Spinal cord (tissue), 10 donors: ENCODE data around the gene TAX1BP3. TPM values are rescaled to one million over a fixed set of nuclear protein-coding genes. Genes with fewer than 3 reads are reported as not detected.

Experiments
- DNase-seq, 6 donors: peaks; one replicate each; pipeline versions ENCODE4 v3.0.0 to v3.0.0-alpha.2; 2013 to 2015; ENCODE audit warnings: low spot score in 6 of 6, low read depth in 4 of 6
- H3K27ac ChIP-seq: one replicate; pipeline ENCODE4 v1.5.1; 2013; ENCODE audit warnings: low read depth, low read length, control low read depth
- H3K27me3 ChIP-seq: one replicate; pipeline ENCODE4 v1.6.1; 2013; ENCODE audit warnings: low read length; ENCODE audit not compliant: control insufficient read depth, insufficient read depth
- H3K36me3 ChIP-seq: one replicate; pipeline ENCODE4 v1.6.1; 2013; ENCODE audit warnings: low read length; ENCODE audit not compliant: control insufficient read depth, insufficient read depth
- H3K4me1 ChIP-seq: one replicate; pipeline ENCODE4 v1.6.1; 2013; ENCODE audit warnings: low read length; ENCODE audit not compliant: control insufficient read depth, insufficient read depth
- H3K4me3 ChIP-seq: one replicate; pipeline ENCODE4 v1.5.1; 2013; ENCODE audit warnings: low read depth, low read length, control low read depth
- H3K9me3 ChIP-seq: one replicate; pipeline ENCODE4 v1.6.1; 2013; ENCODE audit warnings: low read length; ENCODE audit not compliant: control insufficient read depth, insufficient read depth
- WGBS: methylation state at CpG from one replicate; pipeline ENCODE4 v1.1.5; 2013; ENCODE audit warnings: missing lambda C conversion rate; ENCODE audit not compliant: insufficient coverage; 5-methylcytosine and 5-hydroxymethylcytosine counted together
- polyA plus RNA-seq, 2 donors: library from polyadenylated mRNA; unstranded; fragments of 120-200 nt; gene quantifications; one replicate each; pipeline ENCODE4 v1.2.1, GENCODE V29; 2013; ENCODE audit not compliant: insufficient read length in 2 of 2
- total RNA-seq, 2 donors: library from RNA; depleted of rRNA in 1 of 2; stranded (reverse); fragments of 120-200 nt in 1 of 2; fragments of >200 nt in 1 of 2; gene quantifications; one replicate each; pipeline versions ENCODE4 v1.2.3 to v1.2.4, GENCODE V29; 2013 to 2014
- donor health status: healthy.

TAX1BP3 gene
- total and polyA plus RNA-seq, 4 donors = 26.4 to 116 (median 48.7) TPM

- Histone ChIP-seq H3K4me3 (no peak overlapping the region), H3K4me1 (peaks cover 34% of the 10 kb centered on the region), H3K9me3 (no peaks in the 10 kb centered on the region), H3K27ac (no peak overlapping the region), H3K27me3 (no peaks in the 10 kb centered on the region), H3K36me3 (peaks cover 66% of the 10 kb centered on the region)
- 82% methylated on average over 9 of the region's 16 CpGs for WGBS
- no peak for DNase-seq
Measured at GRCh38 chr17:3656353-3656752, 12.0 kb downstream of the TAX1BP3 start.

- Histone ChIP-seq H3K4me1 (peaks cover 34% of the 10 kb centered on the region), H3K4me3 (no peak overlapping the region), H3K27me3 (no peaks in the 10 kb centered on the region), H3K27ac (no peak overlapping the region), H3K9me3 (no peaks in the 10 kb centered on the region), H3K36me3 (peaks cover 63% of the 10 kb centered on the region)
- WGBS = 92% methylated on average over 7 of the region's 11 CpGs
- no peak for DNase-seq
Measured at GRCh38 chr17:3655766-3656165, 12.6 kb downstream of the TAX1BP3 start.

- WGBS = 57% methylated on average over 20 of the region's 20 CpGs
- H3K9me3 ChIP-seq = no peaks in the 10 kb centered on the region
- H3K27me3 ChIP-seq = no peaks in the 10 kb centered on the region
- DNase-seq = peak in 2 of 6 donors; percentile 69 to 84
- no peak overlapping the region for H3K27ac ChIP-seq
- peaks cover 50% of the 10 kb centered on the region for H3K36me3 ChIP-seq
- H3K4me1 ChIP-seq = peaks cover 5% of the 10 kb centered on the region
- no peak overlapping the region for H3K4me3 ChIP-seq
Measured at GRCh38 chr17:3647769-3648555, 20.4 kb downstream of the TAX1BP3 start.

GRCh38 chr17:3647251-3647650 lies 21.1 kb downstream of the TAX1BP3 start:
- Histone ChIP-seq H3K4me1 (peaks cover 5% of the 10 kb centered on the region), H3K27ac (no peak overlapping the region)
- WGBS = 82% methylated on average over 12 of the region's 12 CpGs

GRCh38 chr17:3645310-3645709 lies 23.1 kb downstream of the TAX1BP3 start:
- H3K36me3 ChIP-seq = peaks cover 60% of the 10 kb centered on the region
- peaks cover 5% of the 10 kb centered on the region for H3K4me1 ChIP-seq
- 78% methylated on average over 5 of the region's 5 CpGs for WGBS
- H3K27ac ChIP-seq = no peak overlapping the region
- H3K27me3 ChIP-seq = no peaks in the 10 kb centered on the region
- H3K4me3 ChIP-seq = no peak overlapping the region
- DNase-seq = no peak
- no peaks in the 10 kb centered on the region for H3K9me3 ChIP-seq

More at GRCh38 chr17:3647251-3647650, 21.1 kb downstream of the TAX1BP3 start:
- H3K4me3 ChIP-seq = no peak overlapping the region
- H3K27me3 ChIP-seq = no peaks in the 10 kb centered on the region
- H3K36me3 ChIP-seq = peaks cover 56% of the 10 kb centered on the region
- H3K9me3 ChIP-seq = no peaks in the 10 kb centered on the region
- no peak for DNase-seq

GRCh38 chr17:3643889-3644349 lies 24.5 kb downstream of the TAX1BP3 start:
- Histone ChIP-seq H3K9me3 (no peaks in the 10 kb centered on the region), H3K27ac (no peak overlapping the region), H3K27me3 (no peaks in the 10 kb centered on the region), H3K4me1 (peaks cover 5% of the 10 kb centered on the region), H3K4me3 (no peak overlapping the region), H3K36me3 (peaks cover 59% of the 10 kb centered on the region)
- DNase-seq = no peak
- WGBS = 100% methylated on average over 3 of the region's 4 CpGs

- H3K4me3 ChIP-seq = no peak overlapping the region
- no peaks in the 10 kb centered on the region for H3K27me3 ChIP-seq
- no peak overlapping the region for H3K27ac ChIP-seq
- WGBS = 91% methylated on average over 10 of the region's 19 CpGs
- H3K9me3 ChIP-seq = no peaks in the 10 kb centered on the region
- H3K36me3 ChIP-seq = peaks cover 45% of the 10 kb centered on the region
- peaks cover 10% of the 10 kb centered on the region for H3K4me1 ChIP-seq
- no peak for DNase-seq
Measured at GRCh38 chr17:3641717-3642486, 26.5 kb downstream of the TAX1BP3 start.

GRCh38 chr17:3641014-3641413 lies 27.4 kb downstream of the TAX1BP3 start:
- 60% methylated on average over 2 of the region's 3 CpGs for WGBS
- H3K27ac ChIP-seq = no peak overlapping the region
- DNase-seq = no peak

GRCh38 chr17:3639981-3640596 lies 28.3 kb downstream of the TAX1BP3 start:
- Histone ChIP-seq H3K27me3 (no peaks in the 10 kb centered on the region), H3K4me1 (peaks cover 18% of the 10 kb centered on the region), H3K4me3 (no peak overlapping the region), H3K9me3 (no peaks in the 10 kb centered on the region), H3K36me3 (peaks cover 33% of the 10 kb centered on the region), H3K27ac (no peak overlapping the region)
- DNase-seq = no peak
- WGBS = 63% methylated on average over 6 of the region's 7 CpGs

More at GRCh38 chr17:3641014-3641413, 27.4 kb downstream of the TAX1BP3 start:
- no peak overlapping the region for H3K4me3 ChIP-seq
- peaks cover 40% of the 10 kb centered on the region for H3K36me3 ChIP-seq
- H3K9me3 ChIP-seq = no peaks in the 10 kb centered on the region
- H3K4me1 ChIP-seq = peaks cover 11% of the 10 kb centered on the region
- no peaks in the 10 kb centered on the region for H3K27me3 ChIP-seq
